ENCODE results near the gene DACH2. TPM values are rescaled to one million over a fixed set of nuclear protein-coding genes. Genes with fewer than 3 reads are reported as not detected.

Gene DACH2
- total RNA-seq, 4 donors from 2014 or later = 0.15 TPM; not detected in 3

DNA sequence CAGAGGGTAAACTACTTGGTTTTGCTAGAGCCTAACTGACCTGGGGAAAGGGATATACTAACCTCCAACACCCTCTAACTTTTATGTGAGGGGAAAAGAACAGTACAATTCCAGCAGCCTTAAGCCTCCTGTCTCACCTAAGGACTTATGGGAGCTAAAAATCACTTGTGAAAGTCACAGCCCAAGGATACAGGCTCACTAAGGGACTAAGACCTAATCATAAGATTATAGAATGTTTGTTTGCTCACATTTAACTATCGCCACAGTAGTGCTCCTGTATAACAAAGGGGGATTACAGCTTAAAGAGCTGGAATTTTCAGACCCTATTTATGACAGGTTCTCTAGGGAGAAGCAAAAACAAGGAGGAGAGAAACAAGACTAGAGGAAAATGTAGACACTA lies 548.7 kb downstream of the DACH2 start:
- TF ChIP-seq, protein P1, sequence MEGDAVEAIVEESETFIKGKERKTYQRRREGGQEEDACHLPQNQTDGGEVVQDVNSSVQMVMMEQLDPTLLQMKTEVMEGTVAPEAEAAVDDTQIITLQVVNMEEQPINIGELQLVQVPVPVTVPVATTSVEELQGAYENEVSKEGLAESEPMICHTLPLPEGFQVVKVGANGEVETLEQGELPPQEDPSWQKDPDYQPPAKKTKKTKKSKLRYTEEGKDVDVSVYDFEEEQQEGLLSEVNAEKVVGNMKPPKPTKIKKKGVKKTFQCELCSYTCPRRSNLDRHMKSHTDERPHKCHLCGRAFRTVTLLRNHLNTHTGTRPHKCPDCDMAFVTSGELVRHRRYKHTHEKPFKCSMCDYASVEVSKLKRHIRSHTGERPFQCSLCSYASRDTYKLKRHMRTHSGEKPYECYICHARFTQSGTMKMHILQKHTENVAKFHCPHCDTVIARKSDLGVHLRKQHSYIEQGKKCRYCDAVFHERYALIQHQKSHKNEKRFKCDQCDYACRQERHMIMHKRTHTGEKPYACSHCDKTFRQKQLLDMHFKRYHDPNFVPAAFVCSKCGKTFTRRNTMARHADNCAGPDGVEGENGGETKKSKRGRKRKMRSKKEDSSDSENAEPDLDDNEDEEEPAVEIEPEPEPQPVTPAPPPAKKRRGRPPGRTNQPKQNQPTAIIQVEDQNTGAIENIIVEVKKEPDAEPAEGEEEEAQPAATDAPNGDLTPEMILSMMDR (IDR thresholded peaks at IDR 0.05) = no peak
- TF ChIP-seq POLR2A (IDR thresholded peaks at IDR 0.05) = no peak
- no peak for DNase-seq (ENCODE audit: low spot score in 2 of 2)
- H3K4me3 ChIP-seq (ENCODE audit: low read depth, poor library complexity, severe bottlenecking) = no peak overlapping the region
- intact Hi-C loops (cut with DNase I; ENCODE audit: low total_unique reads) = no loop called here
- WGBS, 2 donors = 70 to 89% methylated on average over 1 of the region's 1 CpG

- TF ChIP-seq, protein P1 (IDR thresholded peaks at IDR 0.05) = no peak
- TF ChIP-seq POLR2A (IDR thresholded peaks at IDR 0.05) = no peak
- H3K4me3 ChIP-seq (ENCODE audit: low read depth, poor library complexity, severe bottlenecking) = no peak overlapping the region
- intact Hi-C loops (cut with DNase I; ENCODE audit: low total_unique reads) = no loop called here
- 82 to 86% methylated on average over 5 of the region's 5 CpGs for WGBS, 2 donors
- no peak for DNase-seq (ENCODE audit: low spot score in 2 of 2)
Measured at GRCh38 chrX:86711531-86712180, 563.4 kb downstream of the DACH2 start.

DNA sequence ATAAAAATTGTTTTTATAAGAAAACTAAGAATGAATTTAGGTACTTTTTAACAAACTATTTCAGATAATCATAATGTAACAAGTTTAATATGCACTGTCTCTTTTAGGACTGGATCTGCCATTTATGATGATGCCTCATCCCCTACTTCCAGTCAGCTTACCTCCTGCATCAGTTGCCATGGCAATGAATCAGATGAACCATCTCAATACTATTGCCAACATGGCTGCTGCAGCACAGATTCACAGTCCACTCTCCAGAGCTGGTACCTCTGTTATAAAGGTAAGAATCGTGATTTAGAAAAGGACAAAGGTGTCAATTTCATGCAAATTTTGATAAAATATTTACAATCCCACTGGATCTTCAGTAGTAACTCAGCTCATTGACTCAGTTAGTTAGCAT lies 566.2 kb downstream of the DACH2 start:
- 43 to 64% methylated on average over 1 of the region's 1 CpG for WGBS, 2 donors
- H3K4me3 ChIP-seq (ENCODE audit: low read depth, poor library complexity, severe bottlenecking) = no peak overlapping the region
- intact Hi-C loops (cut with DNase I; ENCODE audit: low total_unique reads) = no loop called here
- no peak for DNase-seq (ENCODE audit: low spot score in 2 of 2)
- TF ChIP-seq, protein P1 (IDR thresholded peaks at IDR 0.05) = no peak
- TF ChIP-seq POLR2A (IDR thresholded peaks at IDR 0.05) = no peak

DNA sequence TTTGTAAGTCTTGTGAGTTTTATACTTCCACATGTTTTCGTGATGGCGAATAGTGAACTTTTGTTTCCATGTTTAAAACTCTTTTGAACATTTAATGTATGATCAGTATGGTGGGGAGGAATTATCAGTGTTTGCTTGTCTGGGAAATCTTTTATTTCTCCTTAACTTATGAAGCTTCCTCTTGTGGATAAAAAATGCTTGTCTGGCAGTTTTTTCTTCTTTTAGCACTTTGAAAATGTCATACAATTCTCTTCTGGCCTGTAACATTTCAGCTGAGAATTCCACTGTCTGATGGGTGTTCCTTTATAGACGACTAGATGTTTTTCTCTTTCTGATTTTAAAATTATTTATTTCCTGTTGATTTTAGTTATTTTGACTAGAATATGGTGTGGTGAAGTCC lies 576.0 kb downstream of the DACH2 start:
- no peak for DNase-seq (ENCODE audit: low spot score in 2 of 2)
- intact Hi-C loops (cut with DNase I; ENCODE audit: low total_unique reads) = no loop called here
- WGBS, 2 donors = 67 to 78% methylated on average over 3 of the region's 3 CpGs
- no peak overlapping the region for H3K4me3 ChIP-seq (ENCODE audit: low read depth, poor library complexity, severe bottlenecking)
- TF ChIP-seq POLR2A (IDR thresholded peaks at IDR 0.05) = no peak
- TF ChIP-seq, protein P1 (IDR thresholded peaks at IDR 0.05) = no peak

GRCh38 chrX:86747091-86747490 lies 598.8 kb downstream of the DACH2 start:
- intact Hi-C loops (cut with DNase I; ENCODE audit: low total_unique reads) = no loop called here
- no peak overlapping the region for H3K4me3 ChIP-seq (ENCODE audit: low read depth, poor library complexity, severe bottlenecking)
- TF ChIP-seq, protein P1 (IDR thresholded peaks at IDR 0.05) = no peak
- TF ChIP-seq POLR2A (IDR thresholded peaks at IDR 0.05) = no peak
- whole genome bisulfite sequencing, 2 donors = 71 to 79% methylated on average over 3 of the region's 3 CpGs
- no peak for DNase-seq (ENCODE audit: low spot score in 2 of 2)

GRCh38 chrX:86805241-86805640 lies 657.0 kb downstream of the DACH2 start:
- intact Hi-C loops (cut with DNase I; ENCODE audit: low total_unique reads) = no loop called here
- no peak overlapping the region for H3K4me3 ChIP-seq (ENCODE audit: low read depth, poor library complexity, severe bottlenecking)
- TF ChIP-seq, protein P1 (IDR thresholded peaks at IDR 0.05) = no peak
- TF ChIP-seq POLR2A (IDR thresholded peaks at IDR 0.05) = no peak
- WGBS, 2 donors = 72 to 82% methylated on average over 2 of the region's 2 CpGs
- no peak for DNase-seq (ENCODE audit: low spot score in 2 of 2)

Data from lower leg skin (tissue), 4 donors.